Stimulated activated CD4-positive, alpha-beta T cell treated with anti-CD3 and anti-CD28 coated beads, Interleukin-2, amount 100 ng/mL, for 48 hours (primary cell): Measurements from ENCODE around the gene GINS1.
"Not testable (repeated sequence)": the region's sequence is repeated elsewhere in the genome, so short reads cannot be mapped to it uniquely, and the experiment has no call there.

Experiments
- DNase-seq, 2 donors: peaks; one replicate each; pipeline ENCODE4 v3.0.0-alpha.2; 2020

Gene GINS1

GRCh38 chr20:25390538-25391528 lies 16.6 kb upstream of the GINS1 start, which contains the start of gene ABHD12:
TSS of gene ABHD12 (minus strand) at chr20:25390835. CDS start at chr20:25390703, 132 bp downstream.
- DNase-seq: peak; percentile 92

DNA sequence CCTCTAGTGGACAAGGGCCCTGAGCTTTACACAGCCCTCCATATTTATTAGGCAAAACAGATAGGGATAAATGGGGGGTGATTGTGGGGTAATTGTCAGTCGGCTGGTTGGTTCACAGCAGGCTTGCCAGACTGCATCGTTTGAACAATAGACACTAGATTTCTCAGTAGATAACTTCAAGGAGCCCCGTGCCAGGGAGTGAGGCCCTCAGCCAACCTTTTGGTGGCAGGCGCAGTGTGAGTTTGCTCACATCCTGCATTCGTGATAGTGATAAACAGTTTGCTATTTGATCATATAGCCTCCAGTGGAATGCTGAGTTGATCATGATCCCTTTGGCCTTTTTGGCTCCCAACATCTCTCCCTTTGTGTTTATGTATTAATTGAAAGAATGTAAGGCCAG lies 13.2 kb upstream of the GINS1 start:
- DNase-seq: no peak

GRCh38 chr20:25394996-25395395 lies 12.5 kb upstream of the GINS1 start:
- DNase-seq: no peak

- no peak for DNase-seq
These were observed 10.4 kb upstream of the GINS1 start for GRCh38 chr20:25397096-25397495.

DNA sequence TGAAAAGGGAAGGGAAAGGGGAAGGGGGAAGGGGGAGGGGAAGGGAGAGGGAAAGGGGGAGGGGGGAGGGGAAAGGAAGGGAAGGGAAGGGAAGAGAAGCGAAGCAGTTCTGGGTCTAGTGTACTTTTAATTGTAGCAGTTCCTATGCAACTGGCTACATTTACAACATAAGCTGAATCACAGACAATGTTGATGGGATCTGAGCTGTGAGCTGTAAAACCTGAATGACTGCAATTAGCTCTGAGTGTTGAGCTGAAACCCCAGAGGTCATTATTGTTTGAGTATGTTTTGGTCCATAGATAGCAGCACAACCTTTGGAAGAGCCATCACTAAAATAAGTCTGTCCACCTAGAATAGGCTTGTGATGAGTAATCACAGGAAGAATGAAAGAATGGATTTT lies 9.7 kb upstream of the GINS1 start:
- DNase-seq: no peak

- DNase-seq: no peak
These were observed 9.0 kb upstream of the GINS1 start for GRCh38 chr20:25398376-25399036.

- no peak for DNase-seq
These were observed 8.4 kb upstream of the GINS1 start for GRCh38 chr20:25399037-25399430.

DNA sequence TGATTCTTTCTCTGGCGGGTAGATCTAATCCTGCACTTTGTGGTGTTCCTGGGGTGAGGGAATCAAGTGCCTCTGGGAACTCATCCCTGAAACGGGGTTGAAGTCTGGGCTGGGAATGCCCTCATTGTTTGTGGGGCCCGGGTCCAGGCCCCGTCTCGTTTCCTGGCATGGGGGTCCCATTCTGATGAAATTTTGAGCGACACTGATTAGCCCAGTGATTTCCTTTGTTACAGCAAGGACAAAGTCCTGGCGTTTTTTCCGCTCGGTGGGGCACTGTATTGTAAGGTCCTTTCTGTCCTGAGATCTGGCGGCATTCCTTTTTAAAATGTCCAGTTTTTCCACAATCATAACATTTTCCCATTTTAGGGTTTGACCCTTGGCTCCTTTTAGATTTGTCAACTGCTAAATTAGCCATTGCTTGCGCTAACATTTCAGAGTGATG lies 7.2 kb upstream of the GINS1 start:
- DNase-seq: not testable (repeated sequence)

DNA sequence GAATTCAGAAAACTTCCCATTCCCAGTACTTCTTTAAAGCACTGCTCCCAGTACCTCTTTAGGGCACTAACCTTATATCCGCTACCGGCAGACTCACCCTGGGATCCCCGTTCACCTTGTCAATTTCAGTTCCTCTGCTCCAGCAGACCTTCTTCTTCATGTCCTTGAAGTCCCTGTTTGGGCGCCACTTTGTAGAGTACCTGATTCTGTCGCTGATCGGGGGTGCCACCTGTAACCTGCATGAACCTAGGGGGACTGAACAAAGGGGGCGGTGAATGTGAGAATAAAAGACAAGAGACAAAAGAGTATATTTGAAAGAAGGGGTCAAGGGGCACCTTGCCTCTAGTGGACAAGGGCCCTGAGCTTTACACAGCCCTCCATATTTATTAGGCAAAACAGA lies 4.9 kb upstream of the GINS1 start:
- DNase-seq: no peak

GRCh38 chr20:25408170-25408547 lies 686 bp downstream of the GINS1 start:
- DNase-seq: no peak

- no peak for DNase-seq
These were observed 1.4 kb downstream of the GINS1 start for GRCh38 chr20:25408890-25409289.

GRCh38 chr20:25418776-25419175 lies 11.3 kb downstream of the GINS1 start:
- DNase-seq: no peak

- no peak for DNase-seq
These were observed 13.6 kb downstream of the GINS1 start for GRCh38 chr20:25421102-25421501.

DNA sequence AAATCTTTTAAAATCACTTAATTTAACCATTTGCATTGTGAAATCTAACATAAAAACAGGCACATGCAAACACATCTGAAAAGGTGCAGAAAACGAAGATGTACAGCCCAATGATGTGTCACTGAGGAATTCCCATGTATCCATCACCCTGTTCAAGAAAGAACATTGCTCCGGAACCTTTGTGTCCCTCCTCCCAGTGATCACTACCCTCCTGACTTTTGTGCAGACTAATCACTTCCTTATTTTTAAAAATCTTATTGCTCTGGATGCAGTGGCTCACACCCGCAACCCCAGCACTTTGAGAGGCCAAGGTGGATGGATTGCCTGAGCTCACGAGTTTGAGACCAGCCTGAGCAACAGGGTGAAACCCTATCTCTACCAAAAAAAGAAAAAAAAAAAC lies 14.6 kb downstream of the GINS1 start:
- no peak for DNase-seq

DNA sequence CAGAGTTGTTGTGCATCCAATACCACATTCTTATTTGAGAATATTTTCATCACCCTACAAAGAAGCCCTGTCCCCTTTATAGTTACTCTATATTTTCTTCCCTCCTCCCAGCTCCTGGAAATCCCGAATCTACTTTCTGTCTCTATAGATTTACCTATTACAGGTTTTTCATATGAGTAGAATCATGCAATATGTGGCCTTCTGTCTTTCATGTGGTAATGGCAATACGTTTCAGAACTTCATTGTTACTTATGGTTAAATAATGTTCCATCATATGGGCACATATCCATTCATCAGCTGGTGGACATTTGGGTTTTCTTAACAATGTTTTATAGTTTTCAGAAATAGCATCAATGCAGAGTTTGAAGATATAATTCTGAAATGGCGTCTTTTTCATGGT lies 17.1 kb downstream of the GINS1 start:
- DNase-seq: no peak

GRCh38 chr20:25437153-25437581 lies 29.7 kb downstream of the GINS1 start:
- no peak for DNase-seq

DNA sequence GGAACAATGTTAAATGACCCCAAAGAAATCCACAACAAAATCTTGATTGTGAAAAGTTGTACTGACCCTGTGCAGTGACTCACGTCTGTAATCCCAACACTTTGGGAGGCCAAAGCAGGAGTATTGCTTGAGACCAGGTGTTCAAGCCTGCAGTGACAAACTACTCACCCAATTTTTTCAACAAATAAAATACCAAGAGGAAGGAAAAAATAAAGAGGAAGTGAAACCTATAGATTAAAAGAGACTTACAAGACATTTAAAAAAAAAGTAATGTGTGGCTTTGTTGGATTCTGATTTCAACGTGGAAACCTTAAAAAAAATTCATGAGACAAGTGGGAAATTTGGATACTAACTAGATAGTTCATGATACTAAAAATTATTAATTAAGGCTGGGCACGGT lies 31.9 kb downstream of the GINS1 start:
- DNase-seq: no peak

DNA sequence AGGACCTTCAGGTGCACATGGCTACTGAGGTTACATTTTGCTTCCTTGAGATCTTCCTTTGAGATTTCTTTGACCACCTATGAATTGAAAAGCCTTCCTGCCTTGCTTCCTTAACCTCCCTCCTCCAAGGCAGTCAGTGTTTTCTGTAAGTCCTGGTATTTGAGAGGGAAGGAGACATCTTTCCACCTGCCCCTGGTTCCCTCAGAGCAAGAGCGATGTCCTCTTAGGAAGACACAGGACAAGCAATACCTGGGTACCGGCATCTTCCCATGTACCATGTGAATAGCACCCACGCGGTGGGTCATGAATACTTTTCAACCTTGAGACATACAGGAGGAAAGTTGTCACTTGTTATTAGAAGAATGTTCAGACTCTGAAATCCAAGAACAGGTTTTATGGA lies 37.1 kb downstream of the GINS1 start:
- DNase-seq: no peak

DNA sequence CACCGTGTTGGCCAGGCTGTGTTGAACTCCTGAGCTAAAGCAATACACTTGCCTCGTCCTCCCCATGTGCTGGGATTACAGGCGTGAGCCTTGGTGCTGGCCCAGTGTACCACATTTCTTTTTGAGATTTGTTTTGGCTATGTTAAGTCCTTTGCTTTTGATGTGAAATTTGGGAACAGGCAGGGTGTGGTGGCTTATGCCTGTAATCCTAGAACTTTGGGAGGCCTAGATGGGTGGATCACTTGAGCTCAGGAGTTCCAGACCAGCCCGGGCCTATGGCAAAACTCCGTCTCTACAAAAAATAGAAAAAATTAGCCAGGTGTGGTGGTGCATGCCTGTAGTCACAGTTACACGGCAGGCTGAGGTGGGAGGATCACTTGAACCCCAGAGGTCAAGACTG lies 40.2 kb downstream of the GINS1 start:
- DNase-seq: no peak

- DNase-seq: no peak
These were observed 44.9 kb downstream of the GINS1 start for GRCh38 chr20:25452333-25452732.

DNA sequence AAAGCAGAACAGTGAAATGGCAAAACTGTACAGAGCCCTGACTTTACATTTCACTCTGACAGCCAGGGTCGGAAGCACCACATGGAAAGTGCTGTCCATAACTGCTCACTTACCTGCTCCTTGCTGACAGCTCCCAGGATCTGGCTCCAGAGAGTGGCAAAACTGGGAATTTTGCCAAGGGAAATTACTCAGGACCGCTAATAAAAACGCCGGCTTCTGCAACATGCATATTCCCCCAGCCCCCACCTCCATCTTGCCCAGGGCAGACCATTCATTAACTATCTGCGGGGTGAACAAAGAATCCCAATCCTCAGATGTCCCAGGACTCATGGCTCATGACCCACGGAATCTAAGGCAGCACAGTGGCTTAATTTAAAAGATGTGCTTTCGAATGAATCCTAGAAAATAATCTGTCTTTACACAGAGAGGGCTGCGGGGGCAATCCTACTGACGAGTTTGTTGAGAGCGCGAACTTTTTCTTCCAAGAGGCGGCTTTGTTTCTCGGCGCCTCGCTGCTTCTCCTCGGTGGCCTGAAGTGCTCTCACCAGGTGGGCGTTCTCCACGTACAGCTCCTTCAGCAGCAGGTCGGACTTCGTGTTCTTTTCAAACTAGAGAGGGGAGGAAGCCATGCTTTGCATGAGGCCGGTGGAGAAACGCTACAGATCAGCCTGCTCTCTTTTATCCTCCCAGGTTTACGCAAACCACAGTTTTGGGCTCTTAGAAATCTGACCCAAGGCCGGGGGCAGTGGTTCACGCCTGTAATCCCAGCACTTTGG lies 45.8 kb downstream of the GINS1 start:
- DNase-seq: no peak

- no peak for DNase-seq
These were observed 46.9 kb downstream of the GINS1 start for GRCh38 chr20:25454153-25454900.
